NT2/D1 (cell line): ENCODE results near the gene LRRC8B.

Experiments used
- SUZ12 ChIP-seq: IDR thresholded peaks from 2 replicates; pipeline ENCODE4 v1.6.1; 2011; ENCODE audit not compliant: insufficient read length, insufficient read depth; ENCODE audit errors: extremely low read depth
- YY1 ChIP-seq: IDR thresholded peaks from 2 replicates; pipeline ENCODE4 v1.6.1; 2011; ENCODE audit not compliant: insufficient read length, insufficient read depth
- ZNF274 ChIP-seq: IDR thresholded peaks from 2 replicates; pipeline ENCODE4 v1.6.1; 2011; ENCODE audit warnings: mild to moderate bottlenecking, low read depth, low read length

- TF ChIP-seq YY1 (no peak), ZNF274 (no peak), SUZ12 (no peak)
Measured at GRCh38 chr1:89499320-89499719, 25.3 kb upstream of the LRRC8B start.
